H4 (cell line): ENCODE data around the gene KIAA1958. TPM values are rescaled to one million over a fixed set of nuclear protein-coding genes. Genes with fewer than 3 reads are reported as not detected.

ENCODE experiments used
- DNase-seq: peaks from one replicate; pipeline ENCODE4 v3.0.0-alpha.2; 2015; ENCODE audit warnings: low spot score
- total RNA-seq: library from RNA; depleted of rRNA; stranded (reverse); fragments of >200 nt; shearing (Covaris generic); gene quantifications from 2 replicates; pipeline ENCODE4 v1.2.3, GENCODE V29; 2014

KIAA1958 gene
- total RNA-seq, 1 experiment from 2014 or later, result 1.4 TPM

- no peak for DNase-seq
These were observed 115.0 kb downstream of the KIAA1958 start for GRCh38 chr9:112601636-112602035.

- no peak for DNase-seq
These were observed 118.2 kb downstream of the KIAA1958 start for GRCh38 chr9:112604790-112605189.

DNA sequence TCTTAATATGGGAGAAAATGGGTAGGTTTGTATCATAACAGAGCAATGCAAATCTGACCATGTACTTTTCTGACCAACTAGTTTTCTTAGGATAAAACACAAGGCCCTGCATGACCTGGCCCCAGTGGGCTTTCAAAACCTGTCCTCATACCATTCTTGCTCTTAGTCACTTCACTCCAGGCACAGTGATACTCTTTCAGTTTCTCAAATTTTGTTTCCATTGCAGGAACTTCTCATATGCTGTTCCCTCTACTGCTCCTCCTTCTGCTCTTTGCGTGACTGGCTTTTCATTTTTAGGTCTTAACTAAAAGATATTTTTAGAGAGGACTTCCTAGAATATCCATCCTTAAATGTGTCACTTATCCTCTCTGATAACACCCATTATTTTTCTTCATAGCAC, 118.9 kb downstream of the KIAA1958 start:
- DNase-seq, result no peak

- no peak for DNase-seq
These were observed 119.5 kb downstream of the KIAA1958 start for GRCh38 chr9:112605963-112606699.

- no peak for DNase-seq
These were observed 122.2 kb downstream of the KIAA1958 start for GRCh38 chr9:112608851-112609250.

DNA sequence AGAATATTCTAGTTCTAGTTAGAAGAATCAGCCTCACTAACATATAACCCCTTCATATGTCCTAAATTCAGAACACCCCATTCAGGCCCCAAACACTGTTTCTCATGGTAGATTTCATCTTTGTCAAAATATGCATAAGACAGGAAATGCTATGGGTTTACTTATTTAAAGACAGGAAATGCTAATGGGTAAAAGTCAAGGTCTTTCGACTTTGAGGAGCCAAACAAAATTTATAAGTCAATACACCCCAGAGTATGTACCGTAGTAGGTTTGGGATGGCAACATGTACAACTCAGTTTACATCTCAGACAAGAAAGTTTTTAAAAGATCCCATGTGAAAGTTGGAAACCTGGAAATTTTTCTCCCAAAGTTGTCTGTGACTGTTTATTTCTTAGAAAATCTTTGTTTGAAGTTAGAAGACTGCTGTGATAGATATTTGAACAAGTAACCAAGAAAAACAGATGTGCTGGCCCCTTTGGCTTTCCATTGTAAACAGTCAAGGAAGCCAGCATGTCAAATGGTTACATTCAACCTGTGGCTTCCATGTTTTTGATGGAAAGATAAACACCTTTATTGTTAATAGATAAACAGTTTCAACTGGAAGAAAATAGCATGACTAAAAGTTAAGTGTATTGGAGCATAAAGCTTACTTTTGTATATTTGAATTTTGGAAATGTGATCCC, 129.1 kb downstream of the KIAA1958 start:
- no peak for DNase-seq

GRCh38 chr9:112617371-112617770, 130.7 kb downstream of the KIAA1958 start:
- DNase-seq, result no peak

GRCh38 chr9:112618385-112619009, 131.9 kb downstream of the KIAA1958 start:
- no peak for DNase-seq

DNA sequence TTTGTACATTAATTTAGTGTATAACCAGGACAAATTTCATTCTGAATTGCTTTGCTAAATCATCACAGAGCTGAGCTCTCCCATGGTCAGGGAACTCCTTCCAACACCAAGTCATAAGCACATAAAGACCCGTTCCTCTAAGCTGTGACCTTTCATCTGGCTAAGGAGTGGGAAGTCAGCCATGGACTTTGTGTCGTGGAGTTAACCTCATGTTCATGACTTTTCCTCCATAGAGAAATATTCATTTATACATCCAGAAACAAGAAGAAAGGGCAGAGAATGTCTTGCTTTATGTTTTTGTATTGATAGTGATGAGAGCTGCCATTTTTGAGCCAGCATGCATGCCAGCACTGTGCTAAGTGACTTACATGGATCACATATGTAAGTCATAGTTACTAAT, 133.8 kb downstream of the KIAA1958 start:
- DNase-seq, result no peak

DNA sequence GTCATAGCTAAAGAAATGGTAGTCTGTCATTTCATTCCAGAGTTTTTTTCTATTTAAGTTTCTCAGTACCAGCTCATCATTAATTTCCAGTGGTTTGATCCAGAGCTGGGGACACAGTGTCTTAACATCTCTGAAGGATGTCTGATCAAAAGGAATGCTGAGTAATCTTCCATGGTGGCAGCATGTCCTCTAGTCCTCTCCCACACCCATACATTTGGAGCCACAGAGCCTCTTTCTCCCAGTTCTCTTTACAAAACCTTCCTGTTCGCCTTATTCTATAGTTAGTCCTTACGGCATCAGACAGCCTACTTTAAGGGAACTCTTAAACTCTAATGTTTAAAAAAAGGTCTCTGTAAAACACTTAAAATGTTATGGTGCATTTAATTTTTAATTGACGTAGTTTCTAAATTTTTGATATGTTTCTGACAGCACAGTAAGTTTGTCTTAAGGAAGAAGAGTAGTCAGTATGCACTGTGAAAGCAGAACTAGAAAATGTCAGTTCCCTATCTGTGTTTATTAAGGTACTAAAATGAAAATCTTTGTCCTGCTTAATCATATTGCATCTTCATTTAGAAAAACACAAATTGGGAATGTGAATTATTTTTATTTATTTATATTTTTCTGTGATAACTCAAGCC, 134.5 kb downstream of the KIAA1958 start:
- DNase-seq, result no peak

GRCh38 chr9:112623198-112623597, 136.6 kb downstream of the KIAA1958 start:
- DNase-seq, result no peak

DNA sequence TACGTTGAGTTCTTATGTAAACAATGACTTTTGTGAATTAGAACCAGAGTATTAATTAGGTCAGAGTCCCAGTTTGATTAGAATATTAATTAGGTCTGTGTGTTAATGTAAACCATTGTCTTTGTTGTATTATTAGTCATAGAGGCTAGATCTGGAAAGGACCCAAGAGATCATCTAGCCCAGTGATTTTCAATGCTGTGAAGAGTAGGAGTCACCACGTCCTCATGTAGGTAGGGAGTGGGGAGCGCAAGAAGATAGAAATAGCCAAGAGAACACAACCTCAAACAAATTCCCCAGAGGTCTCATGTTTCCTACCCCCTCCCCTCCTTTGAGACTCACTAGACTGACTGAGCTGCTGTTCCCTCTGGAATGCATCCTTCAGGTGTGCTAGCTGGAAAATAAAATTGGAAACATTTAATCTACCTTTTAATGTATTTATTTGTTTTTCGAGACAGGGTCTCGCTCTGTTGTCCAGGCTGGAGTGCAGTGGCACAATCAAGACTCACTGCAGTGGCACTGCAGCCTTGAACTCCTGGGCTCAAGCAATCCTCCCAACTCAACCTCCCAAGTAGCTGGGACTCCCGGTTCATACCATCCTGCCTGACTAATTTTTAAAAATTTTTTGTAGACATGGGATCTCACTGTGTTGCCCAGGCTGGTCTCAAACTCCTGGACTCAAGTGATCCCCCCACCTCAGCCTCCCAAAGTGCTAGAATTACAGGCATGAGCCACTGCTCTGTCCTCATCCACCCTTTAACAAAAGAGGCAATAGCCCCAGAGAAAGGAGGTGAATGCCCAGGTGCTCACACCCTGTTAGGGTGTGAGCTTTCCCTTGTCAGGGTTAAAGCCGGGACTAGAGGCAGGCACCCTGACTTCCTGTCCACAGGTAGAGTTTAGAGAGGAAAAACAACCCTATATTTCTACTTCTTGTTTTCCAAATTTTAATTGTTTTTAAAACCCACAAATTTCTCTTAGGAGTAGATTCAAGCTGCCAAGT, 138.4 kb downstream of the KIAA1958 start:
- no peak for DNase-seq

GRCh38 chr9:112629671-112630485, 143.3 kb downstream of the KIAA1958 start:
- no peak for DNase-seq

- DNase-seq, result no peak
These were observed 144.9 kb downstream of the KIAA1958 start for GRCh38 chr9:112631313-112632070.

GRCh38 chr9:112640311-112640710, 153.7 kb downstream of the KIAA1958 start:
- DNase-seq, result no peak

- no peak for DNase-seq
These were observed 155.5 kb downstream of the KIAA1958 start for GRCh38 chr9:112642126-112642525.

GRCh38 chr9:112647596-112647995, 161.0 kb downstream of the KIAA1958 start:
- DNase-seq, result no peak

DNA sequence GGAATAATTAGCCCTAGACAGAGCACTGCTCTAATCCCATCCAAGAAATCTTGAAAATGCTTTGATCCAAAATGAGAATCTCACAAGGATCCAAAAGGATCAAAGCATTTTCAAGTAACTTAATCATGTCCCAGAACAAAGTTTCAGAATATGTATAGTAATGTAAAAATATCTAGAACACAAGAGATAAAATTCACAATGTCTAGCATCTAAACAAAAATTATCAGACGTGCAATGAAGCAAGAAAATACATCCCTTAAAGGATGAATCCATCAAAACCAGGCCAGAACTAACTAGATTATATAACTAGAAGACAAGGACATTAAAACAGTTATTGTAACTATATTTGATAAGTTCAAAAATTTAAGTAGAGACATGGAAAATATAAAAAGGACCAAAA, 162.0 kb downstream of the KIAA1958 start:
- no peak for DNase-seq

DNA sequence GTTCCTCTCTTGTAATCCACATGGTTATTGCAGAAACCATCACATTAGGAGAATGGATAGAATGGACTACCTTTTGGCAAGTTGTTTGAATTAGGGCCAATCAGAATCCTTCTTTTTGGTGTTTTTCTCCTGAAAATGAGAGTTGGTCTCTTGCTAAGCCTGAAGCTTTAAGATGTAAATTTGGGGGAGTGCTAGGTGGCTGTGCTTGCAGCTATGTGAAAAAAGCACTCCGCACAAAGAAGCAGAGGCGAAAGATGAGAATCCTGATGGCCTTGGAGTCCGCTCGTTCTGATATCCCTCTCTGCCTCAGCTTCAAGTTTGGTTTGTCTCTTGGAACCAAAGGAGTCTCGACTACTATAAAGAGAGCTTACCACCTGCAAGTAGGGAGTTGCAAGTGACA, 167.7 kb downstream of the KIAA1958 start:
- no peak for DNase-seq

- DNase-seq, result no peak
These were observed 169.0 kb downstream of the KIAA1958 start for GRCh38 chr9:112655668-112656067.
